Osteocyte (in vitro differentiated cells): ENCODE measurements around the gene PLPP6. TPM values are rescaled to one million over a fixed set of nuclear protein-coding genes. Genes with fewer than 3 reads are reported as not detected.

Source experiments
- DNase-seq: peaks from one replicate; pipeline ENCODE4 v3.0.0; 2021; ENCODE audit warnings: mixed read lengths; ENCODE audit not compliant: unreplicated experiment; ENCODE audit errors: extremely low spot score
- H3K27ac Mint-ChIP-seq: one replicate; pipeline ENCODE4 v1.8.0; 2021; ENCODE audit warnings: mild to moderate bottlenecking, mixed read lengths; ENCODE audit not compliant: unreplicated experiment
- H3K27me3 Mint-ChIP-seq: one replicate; pipeline ENCODE4 v1.8.0; 2021; ENCODE audit warnings: mixed read lengths; ENCODE audit not compliant: unreplicated experiment
- H3K36me3 Mint-ChIP-seq: one replicate; pipeline ENCODE4 v1.8.0; 2021; ENCODE audit warnings: mixed read lengths; ENCODE audit not compliant: unreplicated experiment
- H3K4me1 Mint-ChIP-seq: one replicate; pipeline ENCODE4 v1.8.0; 2021; ENCODE audit warnings: mixed read lengths; ENCODE audit not compliant: unreplicated experiment
- H3K4me3 Mint-ChIP-seq: one replicate; pipeline ENCODE4 v1.8.0; 2021; ENCODE audit warnings: mild to moderate bottlenecking, moderate library complexity, mixed read lengths; ENCODE audit not compliant: unreplicated experiment
- H3K9me3 Mint-ChIP-seq: one replicate; pipeline ENCODE4 v1.8.0; 2021; ENCODE audit warnings: mixed read lengths; ENCODE audit not compliant: unreplicated experiment
- CTCF ChIP-seq: fragments of 200-600 bp; sonication (generic); IDR thresholded peaks from 2 replicates; pipeline ENCODE4 v1.5.0; 2021; ENCODE audit warnings: antibody characterized with exemption, mild to moderate bottlenecking, moderate library complexity
- total RNA-seq: library from RNA; stranded (reverse); gene quantifications from 2 replicates; pipeline ENCODE4 v1.2.1, GENCODE V29; 2021

Gene PLPP6
- total RNA-seq, 1 donor from 2014 or later, result 8.1 TPM

GRCh38 chr9:4667681-4668080 lies 5.6 kb downstream of the PLPP6 start:
- Mint-ChIP-seq H3K27me3 (peaks cover 9% of the 10 kb centered on the region), H3K36me3 (no peaks in the 10 kb centered on the region), H3K9me3 (no peaks in the 10 kb centered on the region), H3K27ac (no peak overlapping the region), H3K4me1 (peaks cover 35% of the 10 kb centered on the region), H3K4me3 (no peak overlapping the region)
- TF ChIP-seq CTCF, result no peak
- no peak for DNase-seq

- TF ChIP-seq CTCF, result no peak
- Mint-ChIP-seq H3K9me3 (no peaks in the 10 kb centered on the region), H3K27ac (no peak overlapping the region)
These were observed 6.5 kb downstream of the PLPP6 start for GRCh38 chr9:4668604-4669003.

GRCh38 chr9:4669890-4670289 lies 7.8 kb downstream of the PLPP6 start:
- no peaks in the 10 kb centered on the region for H3K36me3 Mint-ChIP-seq
- no peak overlapping the region for H3K27ac Mint-ChIP-seq
- H3K4me3 Mint-ChIP-seq, result no peak overlapping the region
- DNase-seq, result no peak
- H3K9me3 Mint-ChIP-seq, result no peaks in the 10 kb centered on the region
- no peak for TF ChIP-seq CTCF
- H3K27me3 Mint-ChIP-seq, result peaks cover 9% of the 10 kb centered on the region
- peaks cover 25% of the 10 kb centered on the region for H3K4me1 Mint-ChIP-seq

More at GRCh38 chr9:4668604-4669003, 6.5 kb downstream of the PLPP6 start:
- peaks cover 26% of the 10 kb centered on the region for H3K4me1 Mint-ChIP-seq
- no peak for DNase-seq
- peaks cover 9% of the 10 kb centered on the region for H3K27me3 Mint-ChIP-seq
- no peak overlapping the region for H3K4me3 Mint-ChIP-seq
- H3K36me3 Mint-ChIP-seq, result no peaks in the 10 kb centered on the region

- peaks cover 9% of the 10 kb centered on the region for H3K27me3 Mint-ChIP-seq
- no peak overlapping the region for H3K27ac Mint-ChIP-seq
- DNase-seq, result no peak
- no peak overlapping the region for H3K4me3 Mint-ChIP-seq
- no peak for TF ChIP-seq CTCF
- no peaks in the 10 kb centered on the region for H3K9me3 Mint-ChIP-seq
- no peaks in the 10 kb centered on the region for H3K36me3 Mint-ChIP-seq
- peaks cover 26% of the 10 kb centered on the region for H3K4me1 Mint-ChIP-seq
These were observed 8.5 kb downstream of the PLPP6 start for GRCh38 chr9:4670591-4670990.

GRCh38 chr9:4671737-4672136 lies 9.6 kb downstream of the PLPP6 start:
- Mint-ChIP-seq H3K9me3 (no peaks in the 10 kb centered on the region), H3K36me3 (no peaks in the 10 kb centered on the region), H3K4me1 (peaks cover 17% of the 10 kb centered on the region), H3K27ac (no peak overlapping the region), H3K27me3 (peaks cover 9% of the 10 kb centered on the region), H3K4me3 (no peak overlapping the region)
- DNase-seq, result no peak
- no peak for TF ChIP-seq CTCF
